Gastroesophageal sphincter (tissue), 4 donors: ENCODE data around the gene OGFRL1. TPM values are rescaled to one million over a fixed set of nuclear protein-coding genes. Genes with fewer than 3 reads are reported as not detected.
A peak's percentile ranks its signal among the peaks of the same experiment; 100 is the strongest.
"Not testable (repeated sequence)": the region's sequence is repeated elsewhere in the genome, so short reads cannot be mapped to it uniquely, and the experiment has no call there.

Experiments used
- ATAC-seq: fragments of 150-250 bp; one replicate; pipeline ENCODE4 v1.9.1; 2016; ENCODE audit warnings: mild to moderate bottlenecking, moderate library complexity
- H3K27ac ChIP-seq, 4 donors: fragments of 200-600 bp; sonication (generic) in 3 of 4; 1 replicate in 3 of 4; 2 replicates in 1 of 4; pipeline ENCODE4 v1.5.1; 2016 to 2019
- H3K27me3 ChIP-seq: fragments of 200-600 bp; sonication (generic); one replicate; pipeline ENCODE4 v1.5.1; 2019
- H3K36me3 ChIP-seq, 2 donors: fragments of 200-600 bp; sonication (generic); one replicate each; pipeline ENCODE4 v1.5.1; 2019; ENCODE audit warnings: control low read depth in 1 of 2
- H3K4me1 ChIP-seq, 3 donors: fragments of 200-600 bp; sonication (generic); 1 replicate in 2 of 3; 2 replicates in 1 of 3; pipeline ENCODE4 v1.5.1; 2016 to 2019; ENCODE audit warnings: control low read depth in 2 of 3
- H3K4me3 ChIP-seq, 2 donors: fragments of 200-600 bp; sonication (generic); one replicate each; pipeline ENCODE4 v1.5.1; 2019; ENCODE audit warnings: mild to moderate bottlenecking in 1 of 2, moderate library complexity in 1 of 2
- H3K9me3 ChIP-seq, 3 donors: fragments of 200-600 bp; sonication (generic); one replicate each; pipeline ENCODE4 v1.5.1; 2017 to 2019; ENCODE audit warnings: control low read depth in 2 of 3
- CTCF ChIP-seq, 4 experiments: fragments of 200-600 bp in 2 of 4; fragments of 450-650 bp in 2 of 4; sonication (generic) in 1 of 4; IDR thresholded peaks; one replicate each; pipeline ENCODE4 v1.5.1; 2017 to 2019; ENCODE audit warnings: antibody characterized with exemption in 4 of 4, mild to moderate bottlenecking in 2 of 4, moderate library complexity in 2 of 4
- EP300 ChIP-seq: sonication (generic); formaldehyde crosslinking; IDR thresholded peaks from one replicate; pipeline ENCODE4 v1.6.1; 2017; ENCODE audit warnings: antibody characterized with exemption, mild to moderate bottlenecking
- POLR2A ChIP-seq, 2 donors: fragments of 450-650 bp; IDR thresholded peaks; one replicate each; pipeline ENCODE4 v1.6.1; 2017; ENCODE audit warnings: antibody characterized with exemption in 2 of 2, mild to moderate bottlenecking in 2 of 2, moderate library complexity in 1 of 2
- POLR2AphosphoS5 ChIP-seq: sonication (generic); formaldehyde crosslinking; IDR thresholded peaks from one replicate; pipeline ENCODE4 v1.6.1; 2017; ENCODE audit warnings: antibody characterized with exemption
- WGBS, 2 donors: methylation state at CpG; one replicate each; pipeline ENCODE4 v1.1.5; 2018; ENCODE audit warnings: low coverage in 1 of 2; 5-methylcytosine and 5-hydroxymethylcytosine counted together
- total RNA-seq, 4 donors: library from RNA; depleted of rRNA; stranded (reverse); fragments of >200 nt; gene quantifications; one replicate each; pipeline ENCODE4 v1.1.0, GENCODE V29; 2016

Gene OGFRL1
- total RNA-seq, 4 donors from 2014 or later, result 29.0 to 52.3 (median 46.5) TPM

GRCh38 chr6:71254323-71254722 is 34.3 kb upstream of the OGFRL1 start:
- ATAC-seq, result no peak
- TF ChIP-seq POLR2A (IDR thresholded peaks at IDR 0.05) (no peak), EP300 (no peak), POLR2AphosphoS5 (no peak), CTCF (IDR thresholded peaks at IDR 0.05) (no peak)
- no peak overlapping the region for H3K27ac ChIP-seq
- no peaks in the 10 kb centered on the region for H3K27me3 ChIP-seq
- H3K36me3 ChIP-seq, result no peaks in the 10 kb centered on the region
- peaks cover 0 to 27% (median 4%) of the 10 kb centered on the region in 3 donors for H3K4me1 ChIP-seq
- 21% methylated on average over 2 of the region's 3 CpGs; no CpG with 5 or more reads in 1 of the 2 donors for WGBS, 2 donors
- no peaks in the 10 kb centered on the region for H3K9me3 ChIP-seq
- no peak overlapping the region for H3K4me3 ChIP-seq

- H3K4me3 ChIP-seq, result no peak overlapping the region
- peak; percentile 35 for ATAC-seq
- no peaks in the 10 kb centered on the region for H3K9me3 ChIP-seq
- no peak for TF ChIP-seq EP300
- no peak for TF ChIP-seq POLR2A (IDR thresholded peaks at IDR 0.05)
- TF ChIP-seq POLR2AphosphoS5, result no peak
- TF ChIP-seq CTCF (IDR thresholded peaks at IDR 0.05), result no peak
- peaks cover 0 to 8% (median 0%) of the 10 kb centered on the region in 3 donors for H3K4me1 ChIP-seq
- peak overlapping the region in 3 of 4 donors; percentile 17 to 59 (median 25) for H3K27ac ChIP-seq
- H3K36me3 ChIP-seq, result no peaks in the 10 kb centered on the region
- 83 to 86% methylated on average over 4 to 6 of the region's 7 CpGs for WGBS, 2 donors
- no peaks in the 10 kb centered on the region for H3K27me3 ChIP-seq
These were observed 30.3 kb upstream of the OGFRL1 start for GRCh38 chr6:71258078-71258866.

- no peak overlapping the region for H3K27ac ChIP-seq
- no peaks in the 10 kb centered on the region for H3K36me3 ChIP-seq
- no peaks in the 10 kb centered on the region for H3K4me1 ChIP-seq
- 100% methylated on average over 2 of the region's 2 CpGs; no CpG with 5 or more reads in 1 of the 2 donors for WGBS, 2 donors
- no peaks in the 10 kb centered on the region for H3K9me3 ChIP-seq
- H3K4me3 ChIP-seq, result no peak overlapping the region
- TF ChIP-seq EP300, result no peak
- TF ChIP-seq CTCF (IDR thresholded peaks at IDR 0.05), result no peak
- no peak for TF ChIP-seq POLR2AphosphoS5
- no peak for TF ChIP-seq POLR2A (IDR thresholded peaks at IDR 0.05)
- no peak for ATAC-seq
- H3K27me3 ChIP-seq, result no peaks in the 10 kb centered on the region
These were observed 28.6 kb upstream of the OGFRL1 start for GRCh38 chr6:71259888-71260604.

- H3K27ac ChIP-seq, result no peak overlapping the region
These were observed 25.7 kb upstream of the OGFRL1 start for GRCh38 chr6:71262914-71263313.

GRCh38 chr6:71266392-71266791 is 22.2 kb upstream of the OGFRL1 start:
- ATAC-seq, H3K9me3 ChIP-seq, H3K4me1 ChIP-seq, H3K4me3 ChIP-seq, H3K36me3 ChIP-seq, H3K27me3 ChIP-seq, H3K27ac ChIP-seq: not testable (repeated sequence)
- WGBS, 2 donors, result no CpG with 5 or more reads among the region's 24 CpGs

More at GRCh38 chr6:71262914-71263313, 25.7 kb upstream of the OGFRL1 start:
- H3K4me3 ChIP-seq, result peak overlapping the region in 1 of 2 donors; percentile 5
- TF ChIP-seq EP300 (no peak), CTCF (IDR thresholded peaks at IDR 0.05) (no peak), POLR2AphosphoS5 (no peak), POLR2A (IDR thresholded peaks at IDR 0.05) (no peak)
- WGBS, 2 donors, result 74 to 93% methylated on average over 3 of the region's 7 CpGs
- no peaks in the 10 kb centered on the region for H3K9me3 ChIP-seq
- H3K27me3 ChIP-seq, result no peaks in the 10 kb centered on the region
- H3K4me1 ChIP-seq, result no peaks in the 10 kb centered on the region
- ATAC-seq, result no peak
- no peaks in the 10 kb centered on the region for H3K36me3 ChIP-seq
